ENCODE measurements around the gene POU2AF3.
"Not testable (repeated sequence)": the region's sequence is repeated elsewhere in the genome, so short reads cannot be mapped to it uniquely, and the experiment has no call there.

Gene POU2AF3

GRCh38 chr11:111298413-111299100 lies at the start of gene POU2AF3:
Gene POU2AF3, plus strand, starts transcription at chr11:111298546. Its CDS starts 36 bp downstream, at chr11:111298582.
- no peak for DNase-seq (ENCODE audit: low spot score)

- DNase-seq (ENCODE audit: low spot score) = no peak
Observed at GRCh38 chr11:111250936-111251335, 47.4 kb upstream of the POU2AF3 start.

GRCh38 chr11:111253131-111253530 lies 45.2 kb upstream of the POU2AF3 start:
- no peak for DNase-seq (ENCODE audit: low spot score)

- no peak for DNase-seq (ENCODE audit: low spot score)
Observed at GRCh38 chr11:111253630-111254029, 44.7 kb upstream of the POU2AF3 start.

GRCh38 chr11:111258046-111258445 lies 40.3 kb upstream of the POU2AF3 start:
- no peak for DNase-seq (ENCODE audit: low spot score)

GRCh38 chr11:111259896-111260295 lies 38.5 kb upstream of the POU2AF3 start:
- DNase-seq (ENCODE audit: low spot score) = no peak

GRCh38 chr11:111260811-111261210 lies 37.5 kb upstream of the POU2AF3 start:
- DNase-seq (ENCODE audit: low spot score) = no peak

GRCh38 chr11:111264646-111265045 lies 33.7 kb upstream of the POU2AF3 start:
- DNase-seq (ENCODE audit: low spot score) = no peak

- no peak for DNase-seq (ENCODE audit: low spot score)
Observed at GRCh38 chr11:111265421-111265820, 32.9 kb upstream of the POU2AF3 start.

- DNase-seq (ENCODE audit: low spot score) = not testable (repeated sequence)
Observed at GRCh38 chr11:111268303-111268702, 30.0 kb upstream of the POU2AF3 start.

- DNase-seq (ENCODE audit: low spot score) = peak; percentile 73
Observed at GRCh38 chr11:111269146-111269868, 29.0 kb upstream of the POU2AF3 start.

- DNase-seq (ENCODE audit: low spot score) = no peak
Observed at GRCh38 chr11:111272420-111272819, 25.9 kb upstream of the POU2AF3 start.

GRCh38 chr11:111282562-111283075 lies 15.7 kb upstream of the POU2AF3 start:
- no peak for DNase-seq (ENCODE audit: low spot score)

GRCh38 chr11:111283945-111284481 lies 14.3 kb upstream of the POU2AF3 start:
- DNase-seq (ENCODE audit: low spot score) = no peak

GRCh38 chr11:111285189-111286091 lies 12.9 kb upstream of the POU2AF3 start:
- DNase-seq (ENCODE audit: low spot score) = no peak

- DNase-seq (ENCODE audit: low spot score) = no peak
Observed at GRCh38 chr11:111291764-111292163, 6.6 kb upstream of the POU2AF3 start.

- DNase-seq (ENCODE audit: low spot score) = not testable (repeated sequence)
Observed at GRCh38 chr11:111292408-111292807, 5.9 kb upstream of the POU2AF3 start.

- DNase-seq (ENCODE audit: low spot score) = no peak
Observed at GRCh38 chr11:111296196-111296595, 2.1 kb upstream of the POU2AF3 start.

GRCh38 chr11:111297696-111298095 lies 650 bp upstream of the POU2AF3 start:
- no peak for DNase-seq (ENCODE audit: low spot score)

GRCh38 chr11:111299101-111300026 lies 1.0 kb downstream of the POU2AF3 start:
- peak; percentile 69 for DNase-seq (ENCODE audit: low spot score)

- no peak for DNase-seq (ENCODE audit: low spot score)
Observed at GRCh38 chr11:111300569-111300968, 2.2 kb downstream of the POU2AF3 start.
